KBM-7 (cell line): ENCODE results near the gene WDR37.

Source experiments
- DNase-seq: peaks from one replicate; pipeline ENCODE4 v3.0.0-alpha.2; 2015
- in situ Hi-C: fragments of 300-500 bp; cut with MboI; formaldehyde crosslinking; loops from 2 replicates; pipeline ENCODE4 v1.14.3; 2020; ENCODE audit warnings: low sequenced_read_pairs, low pct_unique_long_range_greater_than_20kb, mixed read lengths

WDR37 gene

DNA sequence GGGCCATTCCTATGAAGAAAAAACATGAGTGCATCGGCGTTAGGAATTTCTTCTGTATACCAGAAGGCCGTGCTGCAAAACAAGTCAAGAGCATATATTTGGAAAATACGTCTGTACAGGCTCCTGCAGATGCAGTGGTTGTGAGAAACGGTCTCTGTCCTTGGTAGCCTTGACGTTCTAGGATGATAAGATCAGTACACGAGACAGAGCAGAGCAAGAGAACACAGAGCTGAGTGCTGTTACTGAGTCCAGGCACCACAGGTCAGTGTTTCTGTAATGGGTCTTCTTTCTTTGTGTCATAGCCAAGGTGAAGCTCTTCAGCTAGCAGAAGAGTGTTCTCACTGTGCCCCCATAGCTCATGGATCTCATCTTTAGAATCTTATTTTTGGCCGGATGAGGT is 62.8 kb downstream of the WDR37 start:
- DNase-seq: no peak
- in situ Hi-C loops: no loop called here

DNA sequence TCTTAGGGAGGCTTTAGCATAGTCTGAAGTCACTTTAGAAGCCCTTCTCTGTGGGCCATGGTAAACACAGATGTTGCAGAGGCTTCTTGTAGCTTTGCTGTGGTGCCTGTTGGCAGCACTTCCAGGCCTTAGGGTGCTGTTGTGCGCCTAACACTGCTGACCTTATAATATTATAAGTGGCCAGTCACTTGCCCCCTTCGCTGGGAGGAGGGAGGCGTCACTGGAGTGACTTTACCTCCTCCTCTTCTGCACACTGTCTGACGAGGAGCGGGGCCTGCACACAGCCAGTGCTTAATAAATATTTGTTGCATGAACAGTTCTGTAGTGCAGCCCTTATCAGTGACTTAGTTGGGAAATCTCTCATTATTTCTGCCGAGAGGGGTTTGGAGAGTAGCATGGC is 63.3 kb downstream of the WDR37 start:
- in situ Hi-C loops: no loop called here
- DNase-seq: no peak

DNA sequence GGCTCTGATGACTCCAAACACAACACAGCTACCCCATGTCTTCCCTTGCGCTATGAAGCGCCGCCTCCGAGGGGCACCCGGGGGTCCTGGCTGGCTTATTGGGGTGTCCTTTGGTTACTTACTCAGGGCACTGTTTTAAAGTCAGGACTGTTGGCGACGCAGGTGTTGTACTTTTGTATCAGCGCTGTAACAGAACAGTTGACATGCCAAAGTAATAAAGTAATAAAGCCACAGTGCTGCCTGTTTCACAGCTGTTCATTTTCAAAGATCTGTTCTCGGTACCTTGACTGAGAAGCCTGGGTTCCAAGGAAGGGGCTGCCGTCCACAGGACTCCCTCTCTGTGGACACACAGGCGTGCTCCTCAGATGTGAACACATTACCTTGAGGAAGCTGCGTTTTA is 64.1 kb downstream of the WDR37 start:
- in situ Hi-C loops: no loop called here
- no peak for DNase-seq

DNA sequence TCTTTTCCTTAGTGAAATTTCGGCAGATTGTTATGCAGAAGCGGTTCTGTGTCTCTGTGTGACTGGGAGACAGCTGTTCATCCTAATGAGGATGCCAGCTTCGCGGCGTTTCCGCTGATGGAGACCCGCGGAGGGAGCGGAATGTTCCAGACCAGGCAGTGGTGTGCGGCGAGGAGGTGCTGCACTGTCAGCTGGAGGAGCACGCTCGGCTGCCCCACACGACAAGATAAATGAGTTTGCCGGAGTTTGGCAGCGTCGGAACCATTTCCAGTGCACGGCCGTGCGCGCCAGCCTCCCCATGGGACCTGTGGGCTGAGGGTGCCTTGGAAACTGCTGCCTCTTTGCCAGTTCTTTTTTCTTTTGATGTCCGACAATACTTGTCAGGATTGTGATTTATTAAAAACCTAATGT is 64.6 kb downstream of the WDR37 start:
- no peak for DNase-seq
- in situ Hi-C loops: no loop called here

DNA sequence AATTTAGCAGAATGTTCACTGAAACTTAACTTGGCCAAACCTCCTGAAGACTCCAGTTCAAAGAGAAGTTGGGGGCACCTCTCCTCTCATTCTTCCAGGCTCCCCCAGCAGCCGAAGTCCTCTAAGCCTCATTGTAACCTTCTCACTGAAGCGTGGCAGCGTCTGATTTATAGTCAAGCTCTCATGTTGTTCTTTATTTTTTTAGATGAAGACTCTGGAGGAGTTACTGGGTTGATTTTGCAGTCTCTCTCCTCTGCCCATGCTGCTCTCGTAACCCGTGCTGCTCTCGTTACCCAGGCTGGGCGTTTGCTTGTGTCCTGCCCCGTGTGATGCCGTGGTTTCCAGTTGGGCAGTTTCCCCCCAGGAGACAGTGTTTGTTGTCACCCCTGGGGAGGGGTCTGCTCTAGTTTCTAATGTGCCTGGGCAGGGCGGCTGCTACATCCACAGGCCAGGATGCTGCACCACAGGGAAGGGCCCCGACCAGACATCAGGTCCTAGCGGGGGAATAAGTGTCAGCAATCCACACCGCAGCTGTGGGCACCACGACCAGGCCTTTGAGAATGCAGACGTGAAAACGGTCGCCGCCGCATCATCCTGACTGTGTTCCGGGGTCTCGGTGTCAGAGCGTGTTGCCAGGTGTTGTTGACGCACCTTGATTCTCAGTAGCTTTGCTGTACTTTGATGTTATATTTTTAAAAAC is 65.2 kb downstream of the WDR37 start:
- in situ Hi-C loops: no loop called here
- no peak for DNase-seq

DNA sequence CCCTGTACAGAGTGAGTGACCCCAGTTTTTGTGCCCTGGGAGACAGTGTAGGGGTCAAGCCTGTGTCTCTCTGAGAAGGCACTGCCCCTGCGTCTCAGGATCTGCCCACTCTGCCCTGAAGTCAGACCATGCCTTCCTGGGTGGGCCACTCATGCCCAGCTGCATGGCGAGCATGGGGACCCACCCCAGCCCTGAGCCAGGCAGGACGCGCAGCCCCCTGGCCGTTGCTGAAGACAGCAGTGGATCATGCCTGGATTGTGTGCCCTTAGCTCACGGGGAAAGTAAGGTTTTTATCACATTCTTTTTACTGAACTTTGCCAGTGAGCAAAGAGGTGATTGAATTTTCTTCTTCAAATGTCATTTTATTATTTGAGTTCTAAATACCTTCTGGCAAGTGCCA is 66.2 kb downstream of the WDR37 start:
- DNase-seq: no peak

DNA sequence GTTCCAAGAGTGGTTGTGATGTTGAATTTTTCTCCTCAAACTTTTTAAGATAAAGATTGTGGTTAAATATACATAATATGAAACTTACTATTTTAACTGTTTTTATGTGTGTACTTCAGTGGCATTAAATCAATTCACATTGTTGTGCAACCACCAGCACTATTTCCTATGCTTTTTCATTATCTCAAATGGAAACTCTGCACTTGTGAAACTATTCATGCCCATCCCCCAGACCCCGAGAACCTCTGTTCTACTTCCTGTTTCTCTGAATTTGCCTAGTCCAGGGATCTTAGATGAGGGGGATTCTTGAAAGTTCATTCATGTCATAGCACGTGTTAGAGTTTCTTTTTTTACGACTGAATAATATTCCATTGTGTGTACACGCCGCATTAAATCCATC is 67.0 kb downstream of the WDR37 start:
- DNase-seq: peak; percentile 61

More for the DNA sequence above, 66.2 kb downstream of the WDR37 start:
- in situ Hi-C loops: no loop called here

DNA sequence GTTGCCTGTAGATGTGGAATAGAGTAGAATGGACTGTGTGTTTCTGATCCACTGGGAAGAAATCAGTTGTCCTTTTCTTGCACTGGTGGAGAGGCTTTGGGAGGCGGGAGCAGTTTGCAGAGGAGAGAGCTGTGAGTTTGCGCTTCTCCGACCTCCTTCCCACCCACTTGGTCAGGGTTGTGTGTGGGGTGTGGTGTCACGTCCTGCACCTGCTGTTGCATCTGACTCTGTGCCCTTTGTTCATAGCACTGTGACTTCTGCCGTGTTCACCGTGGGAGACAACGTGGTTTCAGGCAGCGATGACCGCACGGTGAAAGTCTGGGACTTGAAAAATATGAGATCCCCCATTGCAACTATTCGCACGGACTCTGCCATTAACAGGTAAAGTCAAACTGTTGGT is 67.8 kb downstream of the WDR37 start:
- no peak for DNase-seq
- in situ Hi-C loops: no loop called here

More for the DNA sequence above, 67.0 kb downstream of the WDR37 start:
- in situ Hi-C loops: no loop called here

DNA sequence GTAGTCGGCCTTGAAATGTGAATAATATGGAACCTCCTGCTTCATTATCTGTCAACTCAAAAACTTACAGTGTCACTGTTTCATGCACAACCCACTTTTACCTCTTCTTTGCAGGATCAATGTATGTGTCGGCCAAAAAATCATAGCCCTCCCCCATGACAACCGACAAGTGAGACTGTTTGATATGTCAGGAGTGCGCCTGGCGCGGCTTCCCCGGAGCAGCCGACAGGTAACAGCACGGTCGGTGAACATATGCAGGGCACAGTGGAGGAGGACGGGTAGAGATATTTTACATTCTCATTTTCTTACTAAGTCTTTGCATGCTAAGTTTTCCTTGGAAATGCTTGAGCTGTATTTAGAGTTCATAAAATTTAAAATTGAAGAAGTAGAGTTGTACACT is 68.6 kb downstream of the WDR37 start:
- in situ Hi-C loops: no loop called here

DNA sequence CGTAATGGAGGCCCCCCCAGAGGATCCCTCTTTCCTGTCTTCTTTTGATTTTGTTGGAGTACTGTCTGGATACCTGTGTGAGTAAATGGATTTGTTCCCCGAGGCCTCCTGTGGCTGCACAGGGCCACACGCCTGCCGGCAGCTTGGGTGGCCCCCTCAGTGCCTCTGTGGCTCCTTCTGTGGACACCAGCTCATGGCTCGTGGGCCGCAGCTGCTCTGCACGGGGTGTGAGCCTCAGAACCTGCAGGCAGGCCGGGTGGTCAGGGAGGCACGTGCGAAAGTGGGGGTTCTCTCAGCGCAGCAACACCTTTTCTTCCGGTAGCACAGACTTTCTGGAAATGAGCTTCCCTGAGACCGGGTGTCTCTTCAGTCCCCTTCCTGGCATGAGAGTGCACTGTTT is 70.3 kb downstream of the WDR37 start:
- in situ Hi-C loops: no loop called here
- no peak for DNase-seq

More for the DNA sequence above, 68.6 kb downstream of the WDR37 start:
- DNase-seq: no peak

DNA sequence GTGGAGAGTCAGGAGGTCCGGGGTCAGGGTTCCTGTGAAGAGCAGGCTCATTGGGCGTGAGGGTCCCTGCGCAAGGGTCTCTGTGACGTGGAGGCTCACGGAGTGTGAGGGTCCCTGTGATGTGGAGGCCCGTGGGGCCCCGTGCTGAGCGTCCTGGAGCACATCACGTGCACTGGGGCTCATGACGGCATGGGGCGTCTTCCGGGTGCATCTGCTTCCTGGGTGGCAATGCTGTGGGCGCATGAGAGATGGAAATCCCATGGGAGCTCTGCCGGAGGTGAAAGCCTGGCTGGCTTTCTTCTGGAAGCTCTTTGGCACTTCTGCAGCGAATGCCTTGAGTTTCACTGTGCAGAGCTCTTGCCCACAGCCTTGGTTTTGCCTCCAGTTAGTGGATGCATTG is 71.4 kb downstream of the WDR37 start:
- no peak for DNase-seq
- in situ Hi-C loops: no loop called here

DNA sequence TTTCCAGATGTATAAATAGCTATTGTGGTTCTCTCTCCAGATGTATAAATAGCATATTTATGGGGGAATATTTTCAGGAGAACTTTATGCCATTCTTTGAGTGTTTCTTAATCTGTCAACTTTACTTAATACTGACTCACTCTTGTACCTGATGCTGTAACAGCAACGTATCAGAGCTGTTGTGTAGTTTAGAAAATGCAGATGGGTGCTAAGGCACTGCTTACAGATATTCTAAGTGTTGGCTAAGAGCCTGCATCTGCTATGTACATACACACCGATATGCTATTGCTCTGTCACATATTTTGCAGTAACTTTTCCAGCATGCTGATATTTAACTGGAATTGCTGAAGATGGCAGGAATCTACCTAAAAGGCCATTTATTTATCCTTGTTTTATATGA is 71.9 kb downstream of the WDR37 start:
- no peak for DNase-seq

DNA sequence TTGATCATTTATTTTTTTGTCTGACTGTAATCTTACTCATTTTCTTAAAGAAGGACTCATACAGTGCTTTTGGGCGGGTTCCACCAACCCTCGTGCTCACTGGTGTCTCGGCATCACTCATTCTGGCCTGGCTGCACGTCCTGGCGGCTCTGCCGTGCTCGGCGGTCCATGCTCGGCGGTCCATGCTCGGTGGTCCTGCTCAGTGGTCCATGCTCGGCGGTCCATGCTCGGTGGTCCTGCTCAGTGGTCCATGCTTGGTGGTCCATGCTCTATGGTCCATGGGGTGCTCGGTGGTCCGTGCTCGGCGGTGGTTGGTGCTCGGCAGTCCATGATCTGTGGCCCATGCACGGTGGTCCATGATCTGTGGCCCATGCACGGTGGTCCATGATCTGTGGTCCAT is 72.5 kb downstream of the WDR37 start:
- in situ Hi-C loops: no loop called here
- no peak for DNase-seq

More for the DNA sequence above, 71.9 kb downstream of the WDR37 start:
- in situ Hi-C loops: no loop called here

DNA sequence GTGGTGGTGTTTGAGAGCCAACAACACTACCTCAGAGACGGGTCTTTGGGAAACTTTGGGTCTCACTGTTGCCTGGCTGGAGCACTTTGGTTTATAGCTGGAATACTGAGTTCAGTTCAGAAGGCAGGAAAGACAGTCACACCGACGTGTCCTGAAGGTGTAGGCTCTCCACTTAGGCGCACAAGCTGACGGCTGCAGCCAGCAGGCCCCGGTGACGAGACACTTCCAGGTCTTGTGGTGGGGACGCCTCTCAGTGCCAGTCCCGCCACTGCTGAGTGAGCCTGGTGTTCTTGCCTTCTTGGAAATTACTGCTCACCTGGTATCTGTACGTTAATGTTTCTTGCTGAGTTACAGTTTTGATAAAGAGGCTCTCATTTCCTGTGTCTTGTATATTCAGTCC is 74.0 kb downstream of the WDR37 start:
- in situ Hi-C loops: no loop called here
- DNase-seq: no peak

DNA sequence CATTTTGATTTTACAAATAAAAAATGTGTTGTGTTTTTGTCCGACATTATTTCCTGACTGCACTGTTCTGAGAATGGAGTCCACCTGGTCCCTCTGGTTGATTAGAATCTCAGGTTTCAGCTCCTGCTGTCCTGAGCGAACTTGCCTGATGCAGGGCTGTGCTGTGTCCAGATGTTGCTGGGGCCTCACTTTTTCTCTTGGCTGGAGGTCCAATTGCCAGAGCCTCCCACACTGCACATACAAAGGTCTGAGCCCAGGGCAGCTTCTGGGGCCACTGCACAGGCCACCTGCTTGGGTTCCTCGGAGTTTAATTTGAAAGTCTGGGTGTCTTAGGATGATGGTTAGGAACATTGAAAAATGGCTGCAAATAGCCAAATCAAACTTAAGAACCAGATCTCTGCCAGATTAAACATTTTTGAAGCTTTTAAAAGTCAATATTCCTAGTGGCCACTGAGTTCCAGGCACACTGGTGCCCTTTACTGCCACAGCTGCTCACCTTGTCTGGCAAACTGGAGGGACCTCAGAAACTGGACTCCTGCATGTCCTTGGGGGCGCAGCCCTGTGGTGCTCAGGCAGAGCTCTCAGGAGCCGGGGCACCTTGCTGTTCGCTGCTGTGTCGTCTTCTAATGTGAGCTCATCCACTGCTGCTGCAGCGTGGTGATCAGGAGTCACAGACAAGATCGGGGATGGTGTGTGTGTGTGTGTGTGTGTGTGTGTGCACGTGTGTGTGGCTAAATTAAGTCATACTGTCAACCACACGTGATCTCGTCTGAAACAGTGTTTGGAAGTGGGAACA is 75.0 kb downstream of the WDR37 start:
- in situ Hi-C loops: no loop called here

DNA sequence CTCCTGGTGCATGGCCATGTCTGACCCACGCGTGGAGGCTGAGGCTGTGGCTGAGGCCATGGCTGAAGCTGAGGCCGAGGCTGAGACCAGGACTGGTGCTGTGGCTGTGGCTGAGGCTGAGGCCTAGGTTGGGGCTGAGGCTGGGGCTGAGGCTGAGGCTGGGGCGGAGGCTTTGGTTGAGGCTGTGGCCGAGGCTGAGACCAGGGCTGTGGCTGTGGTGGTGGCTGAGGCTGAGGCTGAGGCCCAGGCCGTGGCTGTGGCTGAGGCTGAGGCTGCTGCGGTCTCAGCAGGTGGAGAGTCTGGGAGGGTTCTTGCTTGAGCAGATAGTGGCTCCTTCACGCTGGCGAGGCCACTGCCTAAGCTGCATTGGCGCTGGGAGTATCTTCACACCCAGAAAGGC is 76.4 kb downstream of the WDR37 start:
- no peak for DNase-seq
- in situ Hi-C loops: no loop called here

More for the DNA sequence above, 75.0 kb downstream of the WDR37 start:
- no peak for DNase-seq

DNA sequence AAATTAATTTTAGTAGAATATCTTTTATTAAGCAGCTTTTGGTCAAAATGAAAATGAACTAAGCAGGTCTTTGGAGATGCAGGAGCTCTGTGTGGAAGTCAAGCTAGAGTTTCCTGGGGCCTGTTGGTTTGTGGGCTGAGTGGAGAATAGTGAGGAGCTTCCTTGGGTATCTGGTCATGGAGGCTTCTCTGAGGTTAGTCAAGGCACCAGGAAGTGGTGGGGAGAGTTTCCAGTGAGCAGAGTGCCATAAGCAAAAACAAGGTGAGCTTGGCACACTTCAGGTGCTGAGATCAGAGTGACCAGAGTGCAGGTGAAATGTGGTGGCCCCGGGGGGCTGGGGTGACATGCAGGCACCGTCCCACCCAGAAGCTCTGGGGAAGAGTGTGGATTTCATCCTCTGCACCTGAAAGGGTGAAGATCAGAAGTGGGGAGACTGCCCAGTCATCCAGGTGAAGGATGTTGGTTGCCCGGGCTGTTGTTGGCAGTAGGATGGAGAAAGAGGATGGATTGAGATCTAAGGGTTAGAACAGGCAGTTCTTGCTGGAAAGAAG is 77.4 kb downstream of the WDR37 start:
- in situ Hi-C loops: no loop called here

DNA sequence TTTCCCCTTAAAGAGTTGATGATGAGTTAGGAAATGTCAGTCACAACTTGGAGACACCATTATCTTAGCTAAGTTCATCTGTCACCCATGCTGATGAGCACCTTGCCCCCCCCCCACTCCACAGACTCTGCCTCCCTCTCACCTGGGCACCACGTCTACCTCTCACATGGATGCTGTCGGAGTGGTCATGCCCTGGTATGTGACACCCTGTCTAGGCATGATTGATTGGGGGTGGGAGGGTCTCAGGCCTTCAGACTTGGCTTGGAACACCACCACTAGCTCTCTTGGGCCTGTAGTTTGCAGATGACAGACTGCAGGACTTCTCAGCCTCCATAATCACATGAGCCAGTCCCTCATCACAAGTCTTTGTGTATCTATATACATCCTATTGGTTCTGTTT is 78.0 kb downstream of the WDR37 start:
- in situ Hi-C loops: no loop called here

More for the DNA sequence above, 77.4 kb downstream of the WDR37 start:
- no peak for DNase-seq

DNA sequence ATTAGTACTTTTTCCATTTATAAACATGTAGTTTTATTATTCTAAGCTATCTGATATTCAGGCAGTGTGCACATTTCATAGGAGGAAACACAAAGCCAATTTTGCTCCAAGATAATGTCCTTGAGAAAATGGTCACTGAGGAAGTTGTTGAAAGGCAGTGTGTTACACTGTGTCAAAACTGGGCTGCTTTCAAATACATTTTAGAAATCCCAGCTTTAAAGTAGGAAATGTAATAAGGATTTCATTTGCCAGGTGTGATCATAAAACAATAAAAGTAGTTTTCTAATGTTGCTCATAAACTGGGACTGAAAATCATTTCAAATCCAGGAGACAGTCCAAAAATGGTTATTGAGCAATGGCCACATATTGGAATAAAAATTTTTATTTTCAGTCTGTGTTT is 80.1 kb downstream of the WDR37 start:
- in situ Hi-C loops: no loop called here
- DNase-seq: no peak

More for the DNA sequence above, 78.0 kb downstream of the WDR37 start:
- DNase-seq: no peak

DNA sequence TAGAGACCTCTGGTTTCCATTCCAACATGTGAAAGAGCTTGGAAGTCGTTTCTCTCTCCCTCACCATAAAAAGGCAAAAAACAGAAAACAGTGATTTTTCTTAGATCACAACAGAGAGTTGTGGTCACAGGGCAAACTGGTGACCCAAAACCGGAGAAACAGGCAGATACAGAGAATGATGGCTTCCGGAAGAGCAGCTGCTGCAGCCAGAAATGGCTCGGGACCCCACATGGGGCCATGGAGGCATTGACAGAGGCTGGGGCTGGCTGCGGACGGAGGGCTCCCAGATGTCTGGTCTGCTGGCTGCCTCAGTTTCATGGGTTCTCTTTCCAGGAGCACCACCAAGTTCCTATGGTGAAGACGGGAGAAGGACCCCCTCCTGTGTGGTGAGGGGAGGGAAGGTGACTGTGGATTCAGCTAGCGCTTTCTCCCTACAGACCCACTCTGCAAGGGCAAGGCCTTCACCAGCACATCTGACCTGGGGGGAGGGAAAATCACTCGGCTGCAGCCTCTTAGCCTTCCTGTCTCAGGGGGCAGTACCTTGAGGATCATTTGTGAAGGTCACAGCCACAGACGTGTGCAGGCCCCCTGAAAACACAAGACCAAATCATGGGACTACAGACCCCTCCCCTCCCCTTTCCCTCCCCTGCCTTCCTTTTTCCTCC is 81.4 kb downstream of the WDR37 start:
- no peak for DNase-seq
- in situ Hi-C loops: no loop called here
